HepG2 (cell line): Measurements from ENCODE around the gene LSMEM2. TPM values are rescaled to one million over a fixed set of nuclear protein-coding genes. Genes with fewer than 3 reads are reported as not detected.

Experiments
- DNMT3B ChIP-seq: conservative IDR thresholded peaks from 2 replicates; pipeline ENCODE4 v1.6.1; 2016; ENCODE audit warnings: missing biosample characterization, control low read depth
- ELF1 ChIP-seq: sonication (generic); formaldehyde crosslinking; IDR thresholded peaks from 2 replicates; pipeline ENCODE4 v1.4.0; 2020; ENCODE audit warnings: missing genetic modification reagents
- FOSL2 ChIP-seq: sonication (generic); formaldehyde crosslinking; IDR thresholded peaks from 2 replicates; pipeline ENCODE4 v1.4.0; 2020; ENCODE audit warnings: missing genetic modification reagents
- FOXO1 ChIP-seq: sonication (generic); formaldehyde crosslinking; IDR thresholded peaks from 2 replicates; pipeline ENCODE4 v1.4.0; 2020; ENCODE audit warnings: missing genetic modification reagents
- KDM5A ChIP-seq: fragments of 200-600 bp; sonication (generic); IDR thresholded peaks from 2 replicates; pipeline ENCODE4 v1.7.0; 2018; ENCODE audit warnings: antibody characterized with exemption, mild to moderate bottlenecking, low read length, borderline replicate concordance
- NBN ChIP-seq: fragments of 450-650 bp; conservative IDR thresholded peaks from 2 replicates; pipeline ENCODE4 v1.6.1; 2017
- NFKB2 ChIP-seq: sonication (generic); formaldehyde crosslinking; IDR thresholded peaks from 2 replicates; pipeline ENCODE4 v1.4.0; 2020; ENCODE audit warnings: missing genetic modification reagents, borderline replicate concordance
- NPAS2 ChIP-seq: sonication (generic); formaldehyde crosslinking; IDR thresholded peaks from 2 replicates; pipeline ENCODE4 v1.8.0; 2022; ENCODE audit warnings: mild to moderate bottlenecking, missing genetic modification reagents, borderline replicate concordance
- PHB2 ChIP-seq: fragments of 450-650 bp; IDR thresholded peaks from 2 replicates; pipeline ENCODE4 v1.6.1; 2018; ENCODE audit not compliant: partially characterized antibody
- PITX1 ChIP-seq: sonication (generic); formaldehyde crosslinking; IDR thresholded peaks from 2 replicates; pipeline ENCODE4 v1.5.1; 2020; ENCODE audit warnings: mild to moderate bottlenecking, missing genetic modification reagents
- SMAD9 ChIP-seq: sonication (generic); formaldehyde crosslinking; IDR thresholded peaks from 2 replicates; pipeline ENCODE4 v1.5.1; 2020; ENCODE audit warnings: mild to moderate bottlenecking, missing genetic modification reagents
- TP53 ChIP-seq: sonication (generic); formaldehyde crosslinking; conservative IDR thresholded peaks from 2 replicates; pipeline ENCODE4 v1.4.0; 2020; ENCODE audit warnings: missing genetic modification reagents
- ZC3H13 ChIP-seq: sonication (generic); formaldehyde crosslinking; IDR thresholded peaks from 2 replicates; pipeline ENCODE4 v1.8.1; 2023; ENCODE audit warnings: mild to moderate bottlenecking, missing genetic modification reagents, moderate library complexity
- ZNF10 ChIP-seq: sonication (generic); formaldehyde crosslinking; IDR thresholded peaks from 2 replicates; pipeline ENCODE4 v1.4.0; 2020; ENCODE audit warnings: mild to moderate bottlenecking, low read depth, missing genetic modification reagents, borderline replicate concordance
- ZNF317 ChIP-seq: sonication (generic); formaldehyde crosslinking; IDR thresholded peaks from 2 replicates; pipeline ENCODE4 v1.5.0; 2020; ENCODE audit warnings: mild to moderate bottlenecking, missing genetic modification reagents
- ZNF329 ChIP-seq: sonication (generic); formaldehyde crosslinking; IDR thresholded peaks from 2 replicates; pipeline ENCODE4 v1.9.0; 2021; ENCODE audit warnings: low read depth, mild to moderate bottlenecking, missing genetic modification reagents
- ZNF605 ChIP-seq: sonication (generic); formaldehyde crosslinking; IDR thresholded peaks from 2 replicates; pipeline ENCODE4 v1.8.0; 2022; ENCODE audit warnings: mild to moderate bottlenecking, missing genetic modification reagents
- ZNF747 ChIP-seq: sonication (generic); formaldehyde crosslinking; IDR thresholded peaks from 2 replicates; pipeline ENCODE4 v1.8.1; 2023; ENCODE audit warnings: missing genetic modification reagents, mild to moderate bottlenecking, borderline replicate concordance
- polyA plus RNA-seq, 8 experiments: library from polyadenylated mRNA; depleted of rRNA in 3 of 8; stranded (reverse) in 7 of 8; unstranded in 1 of 8; fragments of >200 nt; fragmentation: Illumina TruSeq in 4 of 8; extraction: Trizol in 4 of 8; gene quantifications; 2 replicates each; pipeline versions ENCODE4 v1.2.1 to v1.2.3, GENCODE V29; 2011 to 2016; ENCODE audit warnings: low read depth in 4 of 8, missing spikeins in 1 of 8, mixed read lengths in 1 of 8; ENCODE audit not compliant: insufficient read depth in 1 of 8
- total RNA-seq, 5 experiments: library from RNA; depleted of rRNA; stranded (reverse); fragments of >200 nt; fragmentation: Illumina TruSeq; extraction: Trizol; gene quantifications; 2 replicates each; pipeline ENCODE4 v1.2.3, GENCODE V29; 2016; ENCODE audit warnings: low read depth in 1 of 5
- TF ChIP-seq, protein P1 (sequence below): sonication (generic); formaldehyde crosslinking; IDR thresholded peaks from 2 replicates; pipeline ENCODE4 v1.4.0; 2020; ENCODE audit warnings: missing genetic modification reagents
- TF ChIP-seq, protein P2 (sequence below), 2 experiments: sonication (generic) in 1 of 2; formaldehyde crosslinking in 1 of 2; IDR thresholded peaks; 2 replicates each; pipeline versions ENCODE4 v1.4.0 to v1.6.1; 2016 to 2020; ENCODE audit warnings: borderline replicate concordance in 1 of 2, low read depth in 1 of 2, mild to moderate bottlenecking in 1 of 2, missing genetic modification reagents in 1 of 2
- TF ChIP-seq, protein P3 (sequence below): sonication (generic); formaldehyde crosslinking; IDR thresholded peaks from 2 replicates; pipeline ENCODE4 v1.5.1; 2020; ENCODE audit warnings: missing genetic modification reagents, mild to moderate bottlenecking, borderline replicate concordance

LSMEM2 gene
- total and polyA plus RNA-seq, 2 of the 13 experiments (the other 11 are each of a cell fraction or from before 2014, with no cell fraction given), result 0.07 to 0.41 TPM

DNA sequence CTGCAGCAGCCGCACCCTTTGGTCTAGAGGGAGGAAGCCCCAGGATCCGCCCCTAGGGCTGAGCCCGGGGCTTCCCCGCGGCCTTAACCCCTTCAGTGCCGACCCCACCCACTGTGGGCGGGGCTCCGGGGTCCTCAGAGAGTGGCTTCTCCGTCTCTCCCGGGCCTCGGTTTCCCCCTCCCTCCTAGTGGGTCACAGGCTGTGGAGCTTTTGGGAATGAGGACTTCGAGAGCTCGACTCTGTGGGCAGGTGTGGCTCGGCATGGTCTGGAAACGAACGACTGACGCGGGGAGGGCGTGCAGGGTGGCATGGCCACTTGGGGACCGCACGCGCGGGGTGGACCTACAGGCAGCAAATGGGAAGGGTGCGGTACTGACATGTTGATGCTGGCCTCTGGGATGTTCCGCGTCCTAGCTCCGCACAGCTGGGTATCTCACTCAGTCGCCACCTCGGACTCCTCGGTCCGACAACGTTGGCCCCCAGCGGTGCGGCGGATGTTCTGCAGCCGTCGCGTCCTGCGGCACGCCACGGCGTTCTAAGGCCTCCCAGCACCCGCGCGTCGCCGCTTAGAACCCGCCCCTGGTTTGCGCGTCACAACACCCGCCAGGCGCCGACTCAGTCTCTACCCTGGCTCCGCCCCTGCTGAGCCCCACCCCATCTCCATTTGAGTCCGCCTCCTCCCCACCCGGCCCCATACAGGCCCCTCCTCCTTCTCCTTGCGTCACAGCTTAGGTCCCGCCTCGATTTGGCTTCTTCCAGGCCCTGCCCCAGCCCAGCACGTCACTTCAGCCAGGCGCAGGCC, 20.1 kb downstream of the LSMEM2 start, which contains the start of the genes HYAL3 and NAA80 (continued):
- TF ChIP-seq, protein P1, sequence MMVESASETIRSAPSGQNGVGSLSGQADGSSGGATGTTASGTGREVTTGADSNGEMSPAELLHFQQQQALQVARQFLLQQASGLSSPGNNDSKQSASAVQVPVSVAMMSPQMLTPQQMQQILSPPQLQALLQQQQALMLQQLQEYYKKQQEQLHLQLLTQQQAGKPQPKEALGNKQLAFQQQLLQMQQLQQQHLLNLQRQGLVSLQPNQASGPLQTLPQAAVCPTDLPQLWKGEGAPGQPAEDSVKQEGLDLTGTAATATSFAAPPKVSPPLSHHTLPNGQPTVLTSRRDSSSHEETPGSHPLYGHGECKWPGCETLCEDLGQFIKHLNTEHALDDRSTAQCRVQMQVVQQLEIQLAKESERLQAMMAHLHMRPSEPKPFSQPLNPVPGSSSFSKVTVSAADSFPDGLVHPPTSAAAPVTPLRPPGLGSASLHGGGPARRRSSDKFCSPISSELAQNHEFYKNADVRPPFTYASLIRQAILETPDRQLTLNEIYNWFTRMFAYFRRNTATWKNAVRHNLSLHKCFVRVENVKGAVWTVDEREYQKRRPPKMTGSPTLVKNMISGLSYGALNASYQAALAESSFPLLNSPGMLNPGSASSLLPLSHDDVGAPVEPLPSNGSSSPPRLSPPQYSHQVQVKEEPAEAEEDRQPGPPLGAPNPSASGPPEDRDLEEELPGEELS (CRISPR knock-in tag), result peak; percentile 23; the same call in 1 of the 2 replicates
- TF ChIP-seq PITX1 (CRISPR knock-in tag) (0 out of 2 replicates have a peak, but pooled peaks have one; percentile 6), ZNF329 (CRISPR knock-in tag) (no peak), ZNF317 (CRISPR knock-in tag) (no peak), ZNF747 (peak; percentile 63; the same call in 1 of the 2 replicates), PHB2 (no peak), FOXO1 (CRISPR knock-in tag) (0 out of 2 replicates have a peak, but pooled peaks have one; percentile 38), FOSL2 (CRISPR knock-in tag) (no peak), TP53 (no peak; the same call in 1 of the 2 replicates), ZC3H13 (CRISPR knock-in tag) (no peak; the same call in none of the 2 replicates), ELF1 (CRISPR knock-in tag) (peak; percentile 13; the same call in 1 of the 2 replicates), NBN (no peak), ZNF605 (CRISPR knock-in tag) (peak; percentile 75), ZNF10 (CRISPR knock-in tag) (0 out of 2 replicates have a peak, but pooled peaks have one; percentile 66), NFKB2 (CRISPR knock-in tag) (peak; percentile 84; the same call in 1 of the 2 replicates), KDM5A (peak; percentile 61; the same call in 1 of the 2 replicates), DNMT3B (CRISPR knock-in tag) (no peak; the same call in 1 of the 2 replicates), SMAD9 (CRISPR knock-in tag) (no peak), NPAS2 (CRISPR knock-in tag) (no peak)
- TF ChIP-seq, protein P2, sequence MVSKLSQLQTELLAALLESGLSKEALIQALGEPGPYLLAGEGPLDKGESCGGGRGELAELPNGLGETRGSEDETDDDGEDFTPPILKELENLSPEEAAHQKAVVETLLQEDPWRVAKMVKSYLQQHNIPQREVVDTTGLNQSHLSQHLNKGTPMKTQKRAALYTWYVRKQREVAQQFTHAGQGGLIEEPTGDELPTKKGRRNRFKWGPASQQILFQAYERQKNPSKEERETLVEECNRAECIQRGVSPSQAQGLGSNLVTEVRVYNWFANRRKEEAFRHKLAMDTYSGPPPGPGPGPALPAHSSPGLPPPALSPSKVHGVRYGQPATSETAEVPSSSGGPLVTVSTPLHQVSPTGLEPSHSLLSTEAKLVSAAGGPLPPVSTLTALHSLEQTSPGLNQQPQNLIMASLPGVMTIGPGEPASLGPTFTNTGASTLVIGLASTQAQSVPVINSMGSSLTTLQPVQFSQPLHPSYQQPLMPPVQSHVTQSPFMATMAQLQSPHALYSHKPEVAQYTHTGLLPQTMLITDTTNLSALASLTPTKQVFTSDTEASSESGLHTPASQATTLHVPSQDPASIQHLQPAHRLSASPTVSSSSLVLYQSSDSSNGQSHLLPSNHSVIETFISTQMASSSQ (IDR thresholded peaks at IDR 0.05; ENCODE audit: low read depth), result no peak; the same call in 1 of the 2 replicates
- TF ChIP-seq, protein P2 (CRISPR knock-in tag; IDR thresholded peaks at IDR 0.05; ENCODE audit: borderline replicate concordance), result 0 out of 2 replicates have a peak, but pooled peaks have one; percentile 45
- TF ChIP-seq, protein P3, sequence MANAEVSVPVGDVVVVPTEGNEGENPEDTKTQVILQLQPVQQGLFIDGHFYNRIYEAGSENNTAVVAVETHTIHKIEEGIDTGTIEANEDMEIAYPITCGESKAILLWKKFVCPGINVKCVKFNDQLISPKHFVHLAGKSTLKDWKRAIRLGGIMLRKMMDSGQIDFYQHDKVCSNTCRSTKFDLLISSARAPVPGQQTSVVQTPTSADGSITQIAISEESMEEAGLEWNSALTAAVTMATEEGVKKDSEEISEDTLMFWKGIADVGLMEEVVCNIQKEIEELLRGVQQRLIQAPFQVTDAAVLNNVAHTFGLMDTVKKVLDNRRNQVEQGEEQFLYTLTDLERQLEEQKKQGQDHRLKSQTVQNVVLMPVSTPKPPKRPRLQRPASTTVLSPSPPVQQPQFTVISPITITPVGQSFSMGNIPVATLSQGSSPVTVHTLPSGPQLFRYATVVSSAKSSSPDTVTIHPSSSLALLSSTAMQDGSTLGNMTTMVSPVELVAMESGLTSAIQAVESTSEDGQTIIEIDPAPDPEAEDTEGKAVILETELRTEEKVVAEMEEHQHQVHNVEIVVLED (CRISPR knock-in tag), result peak; percentile 78
